OCI-LY3 (cell line): ENCODE results near the gene MTNR1B.

Experiments
- CTCF ChIP-seq: fragments of 200-600, 300-600 bp; sonication (generic); IDR thresholded peaks from 2 replicates; pipeline ENCODE4 v1.5.1; 2014; ENCODE audit warnings: antibody characterized with exemption, low read length, low read depth
- EZH2phosphoT487 ChIP-seq: fragments of 200-600 bp; shearing (Covaris generic); IDR thresholded peaks from 2 replicates; pipeline ENCODE4 v1.6.1; 2018; ENCODE audit warnings: antibody characterized with exemption, mixed run types, low read depth

- TF ChIP-seq EZH2phosphoT487 (no peak), CTCF (no peak)
Observed at GRCh38 chr11:92931746-92932422, 37.6 kb upstream of the MTNR1B start.
